NCI-H1048 (cell line): ENCODE measurements around the gene KRT3.
"Not testable (repeated sequence)": the region's sequence is repeated elsewhere in the genome, so short reads cannot be mapped to it uniquely, and the experiment has no call there.

ENCODE experiments used
- DNase-seq: peaks from one replicate; lab custom pipeline; 2025; lab: John Stamatoyannopoulos, UW

The KRT3 gene

GRCh38 chr12:52760623-52761022, 35.3 kb downstream of the KRT3 start:
- DNase-seq, result no peak

GRCh38 chr12:52759695-52760094, 36.2 kb downstream of the KRT3 start:
- no peak for DNase-seq

- DNase-seq, result no peak
These were observed 36.7 kb downstream of the KRT3 start for GRCh38 chr12:52759218-52759617.

GRCh38 chr12:52757449-52758176, 38.3 kb downstream of the KRT3 start:
- DNase-seq, result no peak

- DNase-seq, result no peak
These were observed 39.5 kb downstream of the KRT3 start for GRCh38 chr12:52756281-52756960.

- no peak for DNase-seq
These were observed 40.4 kb downstream of the KRT3 start for GRCh38 chr12:52755533-52755932.

- DNase-seq, result no peak
These were observed 41.8 kb downstream of the KRT3 start for GRCh38 chr12:52754135-52754534.

GRCh38 chr12:52753283-52753682, 42.6 kb downstream of the KRT3 start:
- no peak for DNase-seq

- DNase-seq, result no peak
These were observed 43.4 kb downstream of the KRT3 start for GRCh38 chr12:52752516-52752915.

- DNase-seq, result no peak
These were observed 44.1 kb downstream of the KRT3 start for GRCh38 chr12:52751795-52752194.

- DNase-seq, result not testable (repeated sequence)
These were observed 45.4 kb downstream of the KRT3 start for GRCh38 chr12:52750532-52750931.

- DNase-seq, result no peak
These were observed 46.1 kb downstream of the KRT3 start for GRCh38 chr12:52749827-52750226.

- DNase-seq, result no peak
These were observed 47.3 kb downstream of the KRT3 start for GRCh38 chr12:52748578-52748977.

GRCh38 chr12:52745554-52745953, 50.4 kb downstream of the KRT3 start:
- DNase-seq, result no peak

- DNase-seq, result no peak
These were observed 51.3 kb downstream of the KRT3 start for GRCh38 chr12:52744493-52745156.

GRCh38 chr12:52742822-52743457, 53.0 kb downstream of the KRT3 start:
- DNase-seq, result no peak

- DNase-seq, result no peak
These were observed 53.7 kb downstream of the KRT3 start for GRCh38 chr12:52742196-52742580.

- DNase-seq, result peak; percentile 64
These were observed 54.3 kb downstream of the KRT3 start for GRCh38 chr12:52741375-52742195.

GRCh38 chr12:52740584-52740983, 55.3 kb downstream of the KRT3 start:
- no peak for DNase-seq

- DNase-seq, result no peak
These were observed 56.0 kb downstream of the KRT3 start for GRCh38 chr12:52739963-52740362.
